GM21717 (cell line): ENCODE data around the gene SLC25A45.
"Not testable (repeated sequence)": the region's sequence is repeated elsewhere in the genome, so short reads cannot be mapped to it uniquely, and the experiment has no call there.

Source experiments
- ATAC-seq: cut with Tn5 transposase; IDR thresholded peaks from one replicate; pipeline ENCODE4 v1.9.1; 2021; ENCODE audit warnings: mild to moderate bottlenecking, moderate library complexity; ENCODE audit not compliant: unreplicated experiment

The SLC25A45 gene

DNA sequence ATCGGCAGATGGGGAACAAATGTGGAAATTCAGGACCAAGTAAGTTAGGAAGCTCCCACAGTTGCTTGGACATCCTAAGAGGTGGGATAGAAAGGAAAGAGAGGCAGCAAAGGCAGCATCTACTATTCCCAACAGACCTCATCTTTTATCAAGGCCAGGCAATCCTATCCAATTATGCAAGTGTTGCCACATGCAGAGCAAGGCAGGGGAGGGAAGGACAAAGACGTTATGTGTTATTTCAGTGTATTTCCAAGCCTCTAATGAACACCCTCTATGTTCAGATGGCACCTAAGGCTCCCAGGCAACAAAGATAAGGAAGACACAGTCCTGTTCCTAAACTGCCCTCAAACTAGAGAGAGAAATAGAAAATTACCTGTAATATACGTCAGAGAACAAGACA is 18.7 kb downstream of the SLC25A45 start:
- ATAC-seq: no peak

DNA sequence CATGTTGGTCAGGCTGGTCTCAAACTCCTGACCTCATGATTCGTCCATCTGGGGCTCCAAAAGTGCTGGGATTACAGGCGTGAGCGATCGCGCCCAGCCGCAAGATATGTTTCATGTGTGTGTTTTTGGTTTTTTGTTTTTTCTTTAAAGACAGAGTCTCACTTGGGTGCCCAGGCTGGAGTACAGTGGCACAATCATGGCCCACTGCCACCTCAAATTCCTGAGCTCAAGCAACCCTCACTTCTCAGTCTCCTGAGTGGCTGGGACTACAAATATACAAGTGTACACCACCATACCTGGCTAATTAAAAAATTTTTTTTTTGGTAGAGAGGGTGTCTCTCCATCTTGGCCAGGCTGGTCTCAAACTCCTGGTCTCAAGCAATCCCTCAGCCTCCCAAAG is 19.5 kb downstream of the SLC25A45 start:
- ATAC-seq: no peak

- ATAC-seq: no peak
Observed at GRCh38 chr11:65362320-65362931, 20.0 kb downstream of the SLC25A45 start.

- no peak for ATAC-seq
Observed at GRCh38 chr11:65357856-65358356, 24.5 kb downstream of the SLC25A45 start.

- ATAC-seq: no peak
Observed at GRCh38 chr11:65356394-65356972, 26.0 kb downstream of the SLC25A45 start.

DNA sequence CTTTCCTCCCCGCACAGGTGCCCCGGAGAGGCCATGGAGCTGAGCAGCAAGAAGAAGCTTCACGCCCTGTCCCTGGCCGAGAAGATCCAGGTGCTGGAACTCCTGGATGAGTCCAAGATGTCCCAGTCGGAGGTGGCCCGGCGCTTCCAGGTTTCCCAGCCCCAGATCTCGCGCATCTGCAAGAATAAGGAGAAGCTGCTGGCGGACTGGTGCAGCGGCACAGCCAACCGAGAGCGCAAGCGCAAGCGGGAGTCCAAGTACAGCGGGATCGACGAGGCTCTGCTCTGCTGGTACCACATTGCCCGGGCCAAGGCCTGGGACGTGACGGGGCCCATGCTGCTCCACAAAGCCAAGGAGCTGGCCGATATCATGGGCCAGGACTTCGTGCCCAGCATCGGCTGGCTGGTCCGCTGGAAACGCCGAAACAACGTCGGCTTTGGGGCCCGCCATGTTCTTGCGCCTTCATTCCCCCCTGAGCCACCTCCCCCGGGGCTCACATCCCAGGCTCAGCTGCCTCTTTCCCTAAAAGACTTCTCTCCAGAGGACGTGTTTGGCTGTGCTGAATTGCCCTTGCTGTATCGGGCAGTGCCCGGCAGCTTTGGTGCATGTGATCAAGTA is 26.6 kb downstream of the SLC25A45 start:
- ATAC-seq: no peak

- peak; percentile 11 for ATAC-seq
Observed at GRCh38 chr11:65355013-65355775, 27.3 kb downstream of the SLC25A45 start.

- ATAC-seq: peak; percentile 71
Observed at GRCh38 chr11:65354265-65355012, 28.0 kb downstream of the SLC25A45 start, which contains the start of gene TIGD3. TSS of gene TIGD3 (plus strand) at chr11:65354751. CDS start at chr11:65355809, 1,058 bp downstream.

- ATAC-seq: no peak
Observed at GRCh38 chr11:65353900-65354264, 28.6 kb downstream of the SLC25A45 start.

GRCh38 chr11:65353376-65353775 is 29.1 kb downstream of the SLC25A45 start:
- no peak for ATAC-seq

- ATAC-seq: no peak
Observed at GRCh38 chr11:65352783-65353182, 29.7 kb downstream of the SLC25A45 start.

- ATAC-seq: no peak
Observed at GRCh38 chr11:65351511-65351910, 30.9 kb downstream of the SLC25A45 start.

- ATAC-seq: no peak
Observed at GRCh38 chr11:65341856-65342255, 40.6 kb downstream of the SLC25A45 start.

GRCh38 chr11:65340226-65340625 is 42.2 kb downstream of the SLC25A45 start:
- ATAC-seq: no peak

DNA sequence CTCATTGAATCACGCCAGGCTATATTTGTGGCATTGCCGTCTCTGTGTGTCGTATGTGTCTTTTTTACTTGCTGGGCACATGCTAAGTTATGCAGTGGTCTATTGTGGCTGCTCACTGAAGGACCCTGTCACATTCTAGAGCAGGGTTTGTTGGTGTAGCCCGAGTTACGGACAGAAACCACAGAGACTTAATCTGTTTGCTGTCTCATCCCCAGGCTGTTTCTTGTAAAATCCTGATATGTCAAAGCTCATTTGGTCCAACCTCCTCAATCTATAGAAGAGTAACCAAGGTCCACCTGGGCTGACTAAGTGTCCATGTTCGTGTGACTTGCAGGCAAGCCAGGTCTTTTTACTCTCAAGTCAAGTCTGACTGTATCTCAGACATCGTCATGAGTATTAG is 43.8 kb downstream of the SLC25A45 start:
- no peak for ATAC-seq

DNA sequence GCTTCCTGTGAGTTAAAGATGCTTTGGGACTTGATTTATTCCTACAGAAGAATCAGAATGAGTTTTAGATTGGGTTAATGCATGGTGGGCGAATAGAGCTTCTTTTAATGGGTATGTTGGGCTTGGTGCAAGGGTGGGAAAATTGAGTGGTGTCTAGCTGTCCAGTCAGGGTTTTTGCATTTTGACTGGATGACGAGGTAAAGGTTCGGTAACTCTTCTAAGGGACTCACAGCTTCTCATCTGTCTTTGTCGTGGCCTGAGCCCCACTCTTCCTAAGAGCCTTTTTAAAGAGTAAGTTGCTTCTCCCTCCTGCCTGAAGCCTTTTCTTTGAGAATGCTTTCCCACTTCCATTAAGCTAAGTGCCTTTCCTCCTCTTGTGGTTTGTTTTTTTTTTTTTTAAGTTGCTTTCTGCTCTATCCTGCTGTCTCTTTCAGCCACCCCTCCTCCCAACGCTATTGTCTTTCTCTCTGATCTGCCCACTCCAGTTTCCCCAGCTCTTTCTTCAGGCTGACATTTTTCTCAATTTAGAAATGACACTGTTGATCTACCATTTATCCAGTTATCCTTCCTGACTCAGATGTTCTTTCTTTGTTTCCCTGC is 47.6 kb downstream of the SLC25A45 start:
- no peak for ATAC-seq

DNA sequence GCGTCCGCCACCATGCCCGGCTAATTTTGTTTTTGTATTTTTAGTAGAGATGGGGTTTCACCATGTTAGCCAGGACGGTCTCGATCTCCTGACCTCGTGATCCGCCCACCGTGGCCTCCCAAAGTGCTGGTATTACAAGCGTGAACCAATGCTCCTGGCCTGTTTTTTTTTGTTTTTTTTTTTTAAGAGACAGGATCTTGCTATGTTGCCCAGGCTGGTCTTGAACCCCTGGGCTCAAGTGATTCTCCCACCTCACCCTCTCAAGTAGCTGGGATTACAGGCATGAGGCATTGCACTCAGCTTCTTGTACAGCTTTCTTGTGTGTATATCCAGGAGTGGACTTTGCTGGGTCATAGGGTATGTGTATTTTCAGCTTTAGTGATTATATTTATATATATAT is 49.9 kb downstream of the SLC25A45 start:
- not testable (repeated sequence) for ATAC-seq

DNA sequence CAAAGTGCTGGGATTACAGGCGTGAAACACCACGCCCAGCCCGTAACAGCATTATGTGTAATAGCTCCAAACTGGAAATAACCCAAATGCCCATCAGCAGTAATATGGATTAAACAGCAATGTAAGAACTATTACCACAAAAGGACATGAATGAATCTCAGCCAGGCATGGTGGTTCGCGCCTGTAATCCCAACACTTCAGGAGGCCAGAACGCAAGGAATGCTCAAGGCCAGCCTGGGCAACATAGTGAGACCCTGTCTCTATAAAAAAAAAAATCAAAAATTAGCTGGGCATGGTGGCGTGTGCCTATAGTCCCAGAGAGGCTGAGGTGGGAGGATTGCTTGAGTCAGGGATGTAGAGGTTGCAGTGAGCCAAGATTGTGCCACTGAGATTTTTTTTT is 51.9 kb downstream of the SLC25A45 start:
- ATAC-seq: no peak

DNA sequence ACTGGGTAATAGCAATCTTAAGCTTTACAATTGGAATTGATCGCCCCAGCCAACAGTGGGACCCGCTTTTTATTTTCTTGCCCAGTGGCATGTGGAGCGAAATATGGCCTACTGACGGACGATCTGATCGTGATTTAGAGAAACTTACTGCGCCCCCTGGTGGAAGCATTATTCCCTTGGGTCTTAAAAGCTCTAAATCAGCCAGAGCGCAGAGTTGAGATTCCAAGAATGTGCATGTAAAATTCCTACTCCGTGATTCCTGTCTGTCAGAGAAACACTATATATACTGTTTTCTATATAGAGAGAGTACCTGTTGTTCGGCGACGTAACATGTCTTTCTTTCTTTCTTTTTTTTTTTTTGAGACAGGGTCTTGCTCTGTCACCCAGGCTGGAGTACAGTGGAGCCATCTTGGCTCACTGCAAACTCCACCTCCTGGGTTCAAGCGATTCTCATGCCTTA is 52.5 kb downstream of the SLC25A45 start:
- ATAC-seq: no peak

DNA sequence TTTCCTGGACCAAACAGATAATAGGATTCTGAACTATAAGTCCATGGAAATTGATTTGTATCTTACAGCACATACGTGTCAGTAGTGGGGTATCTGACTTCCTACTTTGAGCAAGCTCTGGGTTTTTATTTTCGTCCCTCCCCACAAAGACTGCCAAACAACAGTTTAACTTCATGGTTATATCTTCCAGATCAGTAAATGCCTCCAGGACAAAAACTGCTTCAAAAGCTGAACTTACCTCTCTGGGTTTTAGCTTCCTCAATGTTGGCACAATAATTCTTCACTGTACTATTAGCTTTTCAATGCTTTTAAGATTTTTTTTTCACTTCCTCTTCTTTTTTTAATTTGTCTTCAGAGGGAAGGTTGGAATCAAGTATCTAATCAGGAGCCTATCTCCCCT is 53.0 kb downstream of the SLC25A45 start:
- ATAC-seq: no peak
